GM21447 (cell line): Measurements from ENCODE around the gene BTN1A1.

ENCODE experiments used
- ATAC-seq: cut with Tn5 transposase; IDR thresholded peaks from one replicate; pipeline ENCODE4 v1.9.1; 2021; ENCODE audit not compliant: unreplicated experiment

The BTN1A1 gene

GRCh38 chr6:26475823-26476729, 24.0 kb upstream of the BTN1A1 start:
- ATAC-seq = no peak

- ATAC-seq = no peak
Measured at GRCh38 chr6:26476896-26477295, 23.2 kb upstream of the BTN1A1 start.

GRCh38 chr6:26477426-26477825, 22.7 kb upstream of the BTN1A1 start:
- ATAC-seq = no peak

- no peak for ATAC-seq
Measured at GRCh38 chr6:26478100-26478984, 21.8 kb upstream of the BTN1A1 start.

GRCh38 chr6:26478985-26479278, 21.2 kb upstream of the BTN1A1 start:
- no peak for ATAC-seq

GRCh38 chr6:26482338-26482737, 17.8 kb upstream of the BTN1A1 start:
- no peak for ATAC-seq

- no peak for ATAC-seq
Measured at GRCh38 chr6:26483727-26484126, 16.4 kb upstream of the BTN1A1 start.

GRCh38 chr6:26484161-26484560, 15.9 kb upstream of the BTN1A1 start:
- ATAC-seq = no peak

GRCh38 chr6:26485112-26485780, 14.9 kb upstream of the BTN1A1 start:
- no peak for ATAC-seq

- no peak for ATAC-seq
Measured at GRCh38 chr6:26486358-26486757, 13.7 kb upstream of the BTN1A1 start.

- ATAC-seq = no peak
Measured at GRCh38 chr6:26487466-26487865, 12.6 kb upstream of the BTN1A1 start.

- no peak for ATAC-seq
Measured at GRCh38 chr6:26489996-26490964, 9.8 kb upstream of the BTN1A1 start.

- ATAC-seq = no peak
Measured at GRCh38 chr6:26491604-26492003, 8.5 kb upstream of the BTN1A1 start.

- ATAC-seq = no peak
Measured at GRCh38 chr6:26493258-26493657, 6.8 kb upstream of the BTN1A1 start.

- ATAC-seq = no peak
Measured at GRCh38 chr6:26494117-26494516, 6.0 kb upstream of the BTN1A1 start.

- ATAC-seq = no peak
Measured at GRCh38 chr6:26495281-26495680, 4.8 kb upstream of the BTN1A1 start.

- ATAC-seq = no peak
Measured at GRCh38 chr6:26497610-26498009, 2.5 kb upstream of the BTN1A1 start.

GRCh38 chr6:26501482-26501986, 1.4 kb downstream of the BTN1A1 start:
- no peak for ATAC-seq

- ATAC-seq = peak; percentile 75
Measured at GRCh38 chr6:26502165-26502564, 2.1 kb downstream of the BTN1A1 start.

GRCh38 chr6:26502626-26503025, 2.5 kb downstream of the BTN1A1 start:
- no peak for ATAC-seq
